GM10266 (cell line): ENCODE data around the gene MFSD6L.

Experiments
- DNase-seq: peaks from one replicate; pipeline ENCODE4 v3.0.0; 2012; ENCODE audit errors: extremely low spot score
- CTCF ChIP-seq: IDR thresholded peaks from 2 replicates; pipeline ENCODE4 v1.5.1; 2012; ENCODE audit warnings: mild to moderate bottlenecking, low read depth; ENCODE audit not compliant: control insufficient read depth, insufficient read depth; ENCODE audit errors: missing control alignments

MFSD6L gene

GRCh38 chr17:8753136-8753975 is 45.8 kb downstream of the MFSD6L start:
- no peak for TF ChIP-seq CTCF
- no peak for DNase-seq

GRCh38 chr17:8749616-8750015 is 49.5 kb downstream of the MFSD6L start:
- DNase-seq: no peak
- TF ChIP-seq CTCF: no peak

- no peak for TF ChIP-seq CTCF
- no peak for DNase-seq
Measured at GRCh38 chr17:8747742-8748141, 51.4 kb downstream of the MFSD6L start.
